ENCODE measurements around the gene MMADHC. TPM values are rescaled to one million over a fixed set of nuclear protein-coding genes. Genes with fewer than 3 reads are reported as not detected.
A peak's percentile ranks its signal among the peaks of the same experiment; 100 is the strongest.

Gene MMADHC
- total RNA-seq (2014; rRNA removed; shearing (Covaris generic)) (143 and 156 TPM in 2 replicates), polyA plus RNA-seq (2016; fragmentation: Nextera tagmentation; extraction: Ambion mirVana) (192 and 195 TPM in 2 replicates)

DNA sequence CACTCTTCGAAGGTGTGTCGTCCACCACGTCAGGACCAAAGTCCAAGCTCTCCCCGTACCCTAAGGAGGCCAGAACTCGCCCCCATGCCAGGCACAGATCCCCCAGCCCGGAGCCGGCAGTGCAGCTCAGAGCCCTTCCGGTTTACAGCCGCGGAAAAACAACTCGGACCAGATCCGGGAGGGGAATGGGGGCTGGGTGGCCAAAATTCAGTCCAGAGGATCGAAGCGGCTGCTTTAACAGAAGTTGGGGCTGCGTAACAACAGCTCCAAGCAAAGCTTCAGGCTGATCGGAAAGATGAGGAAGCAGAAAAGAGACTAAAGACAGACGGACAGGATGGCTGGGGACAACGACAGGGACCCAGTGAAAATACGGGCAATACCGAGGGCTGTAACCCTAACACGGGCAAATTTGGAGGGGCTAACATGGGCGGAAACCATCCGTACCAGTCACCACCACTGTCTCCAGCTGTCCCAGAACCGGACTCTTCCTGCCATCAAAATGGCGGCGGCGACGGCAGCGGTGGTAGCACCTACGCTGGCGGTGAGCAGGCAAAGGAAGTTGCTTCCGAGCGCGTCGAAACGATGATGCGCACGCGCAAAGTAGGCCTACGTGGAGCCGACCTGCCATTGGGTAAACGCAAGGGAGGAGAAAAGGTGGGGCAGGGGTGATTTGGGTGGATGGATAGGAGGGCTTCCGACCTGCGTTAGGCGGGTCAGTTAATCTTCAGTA is at the start of gene MMADHC:
TSS of gene MMADHC (minus strand) at position 556 of the 730 bp plus-strand sequence. CDS start 678 bp downstream, outside the sequence.
- Histone ChIP-seq H3F3A (ENCODE audit: insufficient read depth) (0 out of 2 replicates have a peak, but pooled peaks cover 10% of the 10 kb centered on the region), H4K20me1 (ENCODE audit: insufficient read depth) (no peaks in the 10 kb centered on the region), H3K79me2 (ENCODE audit: insufficient read depth) (peaks cover 51% of the 10 kb centered on the region), H2AFZ (peak within 1 kb of the TSS; percentile 93), H3K4me2 (ENCODE audit: unreplicated experiment) (peak within 1 kb of the TSS; percentile 95), H3K9ac (peak within 1 kb of the TSS; percentile 98), H3K27ac (peak within 1 kb of the TSS; percentile 96), H3K9me3 (ENCODE audit: low read depth) (no peaks in the 10 kb centered on the region), H3K4me3 (peak within 1 kb of the TSS; percentile 92), H3K27me3 (replicated peaks; ENCODE audit: insufficient read depth) (no peaks in the 10 kb centered on the region), H3K36me3 (ENCODE audit: low read depth) (peaks cover 15% of the 10 kb centered on the region), H3K4me1 (ENCODE audit: insufficient read depth) (peaks cover 31% of the 10 kb centered on the region), H3K9me2 (ENCODE audit: insufficient read depth) (no peaks in the 10 kb centered on the region)
- TF ChIP-seq EZH2phosphoT487 (IDR thresholded peaks at IDR 0.05; ENCODE audit: insufficient read depth, low read depth) = no peak
- no peak for TF ChIP-seq EZH2 (IDR thresholded peaks at IDR 0.05; ENCODE audit: insufficient read depth, poor library complexity, severe bottlenecking)
- peak; percentile 99 for DNase-seq
- in situ Hi-C loops (cut with MboI) = loop anchor here (25.0 kb wide), 2 partner anchors 1450 to 1850 kb away; no protein-coding TSS in a partner anchor
- 0% methylated on average over 45 of the region's 45 CpGs for WGBS, 2 experiments (ENCODE audit: low coverage in 1 of 2, low lambda C conversion rate in 2 of 2, missing lambda C conversion rate in 2 of 2)

- Histone ChIP-seq H4K20me1 (ENCODE audit: insufficient read depth) (no peaks in the 10 kb centered on the region), H2AFZ (no peak overlapping the region), H3K9ac (no peak overlapping the region), H3K36me3 (ENCODE audit: low read depth) (no peaks in the 10 kb centered on the region), H3F3A (ENCODE audit: insufficient read depth) (no peaks in the 10 kb centered on the region), H3K27me3 (replicated peaks; ENCODE audit: insufficient read depth) (no peaks in the 10 kb centered on the region), H3K4me3 (no peak overlapping the region), H3K27ac (no peak overlapping the region), H3K4me1 (ENCODE audit: insufficient read depth) (no peaks in the 10 kb centered on the region), H3K79me2 (ENCODE audit: insufficient read depth) (no peaks in the 10 kb centered on the region), H3K4me2 (ENCODE audit: unreplicated experiment) (no peak overlapping the region), H3K9me2 (ENCODE audit: insufficient read depth) (no peaks in the 10 kb centered on the region), H3K9me3 (ENCODE audit: low read depth) (no peaks in the 10 kb centered on the region)
- DNase-seq = no peak
- in situ Hi-C loops (cut with MboI) = no loop called here
- 84 to 88% methylated on average over 5 of the region's 5 CpGs for WGBS, 2 experiments (ENCODE audit: low coverage in 1 of 2, low lambda C conversion rate in 2 of 2, missing lambda C conversion rate in 2 of 2)
- TF ChIP-seq EZH2 (IDR thresholded peaks at IDR 0.05; ENCODE audit: insufficient read depth, poor library complexity, severe bottlenecking) = no peak
- no peak for TF ChIP-seq EZH2phosphoT487 (IDR thresholded peaks at IDR 0.05; ENCODE audit: insufficient read depth, low read depth)
Measured at GRCh38 chr2:149634103-149634502, 46.5 kb upstream of the MMADHC start.

DNA sequence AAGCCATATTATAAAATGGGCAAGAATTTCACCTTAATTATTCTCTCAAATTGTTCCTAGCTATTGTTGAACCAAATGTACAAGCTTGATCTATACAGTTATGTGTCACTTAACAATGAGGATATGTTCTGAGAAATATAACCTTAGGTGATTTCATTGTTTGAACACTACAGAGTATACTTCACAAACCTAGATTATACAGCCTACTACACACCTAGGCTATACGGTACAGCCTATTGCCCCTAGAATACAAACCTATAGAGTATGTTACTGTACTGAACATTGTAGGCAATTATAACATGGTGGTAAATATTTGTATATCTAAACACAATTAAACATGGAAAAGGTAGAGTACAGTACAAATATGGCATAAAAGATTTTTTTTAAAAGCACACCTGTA is 42.9 kb upstream of the MMADHC start:
- no peak for TF ChIP-seq EZH2 (IDR thresholded peaks at IDR 0.05; ENCODE audit: insufficient read depth, poor library complexity, severe bottlenecking)
- TF ChIP-seq EZH2phosphoT487 (IDR thresholded peaks at IDR 0.05; ENCODE audit: insufficient read depth, low read depth) = no peak
- H4K20me1 ChIP-seq (ENCODE audit: insufficient read depth) = no peaks in the 10 kb centered on the region
- in situ Hi-C loops (cut with MboI) = no loop called here

GRCh38 chr2:149629026-149629425 is 41.5 kb upstream of the MMADHC start:
- no peak overlapping the region for H3K4me2 ChIP-seq (ENCODE audit: unreplicated experiment)
- in situ Hi-C loops (cut with MboI) = no loop called here
- no peaks in the 10 kb centered on the region for H3K36me3 ChIP-seq (ENCODE audit: low read depth)
- TF ChIP-seq EZH2 (IDR thresholded peaks at IDR 0.05; ENCODE audit: insufficient read depth, poor library complexity, severe bottlenecking) (no peak), EZH2phosphoT487 (IDR thresholded peaks at IDR 0.05; ENCODE audit: insufficient read depth, low read depth) (no peak)
- no peaks in the 10 kb centered on the region for H3K9me2 ChIP-seq (ENCODE audit: insufficient read depth)
- no peak overlapping the region for H3K4me3 ChIP-seq
- H3K4me1 ChIP-seq (ENCODE audit: insufficient read depth) = no peaks in the 10 kb centered on the region
- no peak for DNase-seq
- no peak overlapping the region for H3K27ac ChIP-seq
- no peaks in the 10 kb centered on the region for H3F3A ChIP-seq (ENCODE audit: insufficient read depth)
- H2AFZ ChIP-seq = no peak overlapping the region
- H3K27me3 ChIP-seq (replicated peaks; ENCODE audit: insufficient read depth) = no peaks in the 10 kb centered on the region
- H3K9me3 ChIP-seq (ENCODE audit: low read depth) = no peaks in the 10 kb centered on the region
- H3K79me2 ChIP-seq (ENCODE audit: insufficient read depth) = no peaks in the 10 kb centered on the region
- H3K9ac ChIP-seq = no peak overlapping the region
- no peaks in the 10 kb centered on the region for H4K20me1 ChIP-seq (ENCODE audit: insufficient read depth)

More for the DNA sequence above, 42.9 kb upstream of the MMADHC start:
- H3K27me3 ChIP-seq (replicated peaks; ENCODE audit: insufficient read depth) = no peaks in the 10 kb centered on the region
- H3F3A ChIP-seq (ENCODE audit: insufficient read depth) = no peaks in the 10 kb centered on the region
- WGBS, 2 experiments (ENCODE audit: low coverage in 1 of 2, low lambda C conversion rate in 2 of 2, missing lambda C conversion rate in 2 of 2) = 93 to 100% methylated on average over 1 of the region's 1 CpG
- no peaks in the 10 kb centered on the region for H3K36me3 ChIP-seq (ENCODE audit: low read depth)
- no peaks in the 10 kb centered on the region for H3K9me2 ChIP-seq (ENCODE audit: insufficient read depth)
- no peak overlapping the region for H3K4me2 ChIP-seq (ENCODE audit: unreplicated experiment)
- H2AFZ ChIP-seq = no peak overlapping the region
- no peak overlapping the region for H3K9ac ChIP-seq
- H3K79me2 ChIP-seq (ENCODE audit: insufficient read depth) = no peaks in the 10 kb centered on the region
- H3K4me1 ChIP-seq (ENCODE audit: insufficient read depth) = no peaks in the 10 kb centered on the region
- no peak overlapping the region for H3K4me3 ChIP-seq
- H3K27ac ChIP-seq = no peak overlapping the region
- no peak for DNase-seq
- H3K9me3 ChIP-seq (ENCODE audit: low read depth) = no peaks in the 10 kb centered on the region

Data from GM23248 (cell line).